Stomach (tissue), 4 donors: ENCODE measurements around the gene ALDH7A1.

ENCODE experiments used
- CTCF ChIP-seq, 7 experiments: fragments of 450-650 bp in 4 of 7; fragments of 200-600 bp in 3 of 7; sonication (generic) in 3 of 7; IDR thresholded peaks; one replicate each; pipeline ENCODE4 v1.5.1; 2016 to 2019; ENCODE audit warnings: antibody characterized with exemption in 7 of 7, control low read depth in 2 of 7, mild to moderate bottlenecking in 1 of 7
- EP300 ChIP-seq: sonication (generic); formaldehyde crosslinking; IDR thresholded peaks from one replicate; pipeline ENCODE4 v1.6.1; 2017; ENCODE audit warnings: antibody characterized with exemption
- POLR2A ChIP-seq, 4 donors: fragments of 450-650 bp; IDR thresholded peaks; one replicate each; pipeline ENCODE4 v1.6.1; 2016; ENCODE audit warnings: antibody characterized with exemption in 4 of 4, control low read depth in 2 of 4, mild to moderate bottlenecking in 1 of 4, moderate library complexity in 1 of 4
- POLR2AphosphoS5 ChIP-seq, 3 donors: sonication (generic); formaldehyde crosslinking; IDR thresholded peaks; one replicate each; pipeline ENCODE4 v1.6.1; 2016; ENCODE audit warnings: antibody characterized with exemption in 3 of 3

- TF ChIP-seq CTCF (IDR thresholded peaks at IDR 0.05) (no peak), EP300 (no peak), POLR2AphosphoS5 (IDR thresholded peaks at IDR 0.05) (no peak), POLR2A (IDR thresholded peaks at IDR 0.05) (no peak)
Observed at GRCh38 chr5:126562823-126563222, 32.2 kb downstream of the ALDH7A1 start.
